Cardiac muscle cell (in vitro differentiated cells and primary cell): ENCODE results near the gene SIRPA. TPM values are rescaled to one million over a fixed set of nuclear protein-coding genes. Genes with fewer than 3 reads are reported as not detected.
A peak's percentile ranks its signal among the peaks of the same experiment; 100 is the strongest.

Experiments used
- DNase-seq, 2 donors: peaks; one replicate each; pipeline versions ENCODE4 v3.0.0 to v3.0.0-alpha.2; 2010 to 2017; ENCODE audit warnings: low read depth in 1 of 2, low spot score in 1 of 2
- H3K27ac ChIP-seq: fragments of 200-600 bp; sonication (generic); 2 replicates; pipeline ENCODE4 v1.5.1; 2016
- H3K27me3 ChIP-seq: fragments of 200-600 bp; sonication (generic); 2 replicates; pipeline ENCODE4 v1.6.0; 2016; ENCODE audit warnings: control low read depth
- H3K36me3 ChIP-seq: fragments of 200-600 bp; sonication (generic); 2 replicates; pipeline ENCODE4 v1.5.1; 2016; ENCODE audit warnings: control low read depth
- H3K4me1 ChIP-seq: fragments of 200-600 bp; sonication (generic); 2 replicates; pipeline ENCODE4 v1.8.1; 2017; ENCODE audit warnings: low read depth, mild to moderate bottlenecking, mixed run types
- H3K4me3 ChIP-seq: fragments of 200-600 bp; sonication (generic); 2 replicates; pipeline ENCODE4 v1.5.1; 2016; ENCODE audit warnings: mild to moderate bottlenecking
- H3K9me3 ChIP-seq: fragments of 200-600 bp; sonication (generic); 2 replicates; pipeline ENCODE4 v1.5.1; 2017; ENCODE audit warnings: low read depth, mild to moderate bottlenecking, control low read depth
- polyA plus RNA-seq: library from polyadenylated mRNA; unstranded; fragments of >200 nt; fragmentation: Nextera tagmentation; extraction: Ambion mirVana; gene quantifications from 2 replicates; pipeline ENCODE4 v1.2.1, GENCODE V29; 2016
- total RNA-seq: library from RNA; depleted of rRNA; stranded (reverse); fragments of >200 nt; gene quantifications from 2 replicates; pipeline ENCODE4 v1.2.3, GENCODE V29; 2016
- TF ChIP-seq, protein P1 (sequence below): IDR thresholded peaks from 2 replicates; pipeline ENCODE4 v1.5.1; 2012; ENCODE audit warnings: low read depth, mild to moderate bottlenecking, low read length

The SIRPA gene
- total and polyA plus RNA-seq, 2 experiments from 2014 or later: 42.9 to 43.0 TPM

- no peaks in the 10 kb centered on the region for H3K4me1 ChIP-seq
Measured at GRCh38 chr20:1868856-1869255, 26.4 kb upstream of the SIRPA start.

GRCh38 chr20:1870323-1870722 is 24.9 kb upstream of the SIRPA start:
- Histone ChIP-seq H3K4me3 (no peak overlapping the region), H3K4me1 (no peaks in the 10 kb centered on the region), H3K27me3 (no peaks in the 10 kb centered on the region), H3K9me3 (no peaks in the 10 kb centered on the region), H3K27ac (no peak overlapping the region), H3K36me3 (no peaks in the 10 kb centered on the region)
- TF ChIP-seq, protein P1, sequence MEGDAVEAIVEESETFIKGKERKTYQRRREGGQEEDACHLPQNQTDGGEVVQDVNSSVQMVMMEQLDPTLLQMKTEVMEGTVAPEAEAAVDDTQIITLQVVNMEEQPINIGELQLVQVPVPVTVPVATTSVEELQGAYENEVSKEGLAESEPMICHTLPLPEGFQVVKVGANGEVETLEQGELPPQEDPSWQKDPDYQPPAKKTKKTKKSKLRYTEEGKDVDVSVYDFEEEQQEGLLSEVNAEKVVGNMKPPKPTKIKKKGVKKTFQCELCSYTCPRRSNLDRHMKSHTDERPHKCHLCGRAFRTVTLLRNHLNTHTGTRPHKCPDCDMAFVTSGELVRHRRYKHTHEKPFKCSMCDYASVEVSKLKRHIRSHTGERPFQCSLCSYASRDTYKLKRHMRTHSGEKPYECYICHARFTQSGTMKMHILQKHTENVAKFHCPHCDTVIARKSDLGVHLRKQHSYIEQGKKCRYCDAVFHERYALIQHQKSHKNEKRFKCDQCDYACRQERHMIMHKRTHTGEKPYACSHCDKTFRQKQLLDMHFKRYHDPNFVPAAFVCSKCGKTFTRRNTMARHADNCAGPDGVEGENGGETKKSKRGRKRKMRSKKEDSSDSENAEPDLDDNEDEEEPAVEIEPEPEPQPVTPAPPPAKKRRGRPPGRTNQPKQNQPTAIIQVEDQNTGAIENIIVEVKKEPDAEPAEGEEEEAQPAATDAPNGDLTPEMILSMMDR: no peak
- DNase-seq: no peak

More at GRCh38 chr20:1868856-1869255, 26.4 kb upstream of the SIRPA start:
- Histone ChIP-seq H3K27me3 (no peaks in the 10 kb centered on the region), H3K36me3 (no peaks in the 10 kb centered on the region), H3K9me3 (no peaks in the 10 kb centered on the region), H3K27ac (no peak overlapping the region), H3K4me3 (no peak overlapping the region)
- TF ChIP-seq, protein P1: peak; percentile 22
- peak in 1 of 2 donors; percentile 82 for DNase-seq

DNA sequence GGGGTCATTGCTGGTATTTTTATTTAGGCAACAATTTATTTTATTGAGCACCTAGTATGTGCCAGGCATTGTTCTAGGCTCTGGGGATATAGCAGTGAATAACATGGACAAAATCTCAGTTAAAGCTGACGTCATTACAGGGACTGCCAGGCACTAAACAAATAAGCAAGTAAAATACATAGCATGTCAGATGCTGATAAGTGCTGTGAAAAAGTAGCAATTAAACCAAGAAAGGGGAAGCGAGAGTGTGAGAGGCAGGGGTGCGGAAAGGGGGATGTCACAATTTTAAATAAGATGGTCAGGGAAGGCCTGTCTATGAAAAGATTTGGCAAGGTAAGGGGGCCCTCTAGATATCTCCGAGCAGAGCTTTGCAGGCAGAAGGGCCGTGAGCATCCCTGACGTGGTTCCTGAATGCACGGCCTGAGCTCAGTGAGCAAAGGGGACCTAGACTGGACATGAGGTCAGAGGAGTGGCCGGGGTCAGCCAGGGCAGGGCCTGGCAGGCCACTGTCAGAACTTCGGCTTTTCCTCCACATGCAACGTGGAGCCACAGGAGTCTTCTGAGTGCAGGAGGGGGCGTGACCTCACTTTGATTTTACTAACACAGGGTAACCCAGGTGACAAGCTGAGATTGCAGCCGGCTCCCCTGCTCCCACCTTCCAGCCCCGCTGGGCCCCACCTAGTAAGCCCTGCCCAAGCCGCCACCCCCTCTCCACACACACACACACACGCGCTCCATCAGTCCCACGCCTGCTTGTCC is 24.2 kb upstream of the SIRPA start:
- H3K36me3 ChIP-seq: no peaks in the 10 kb centered on the region
- H3K4me1 ChIP-seq: no peaks in the 10 kb centered on the region
- no peaks in the 10 kb centered on the region for H3K9me3 ChIP-seq
- H3K4me3 ChIP-seq: no peak overlapping the region
- H3K27ac ChIP-seq: no peak overlapping the region
- TF ChIP-seq, protein P1: no peak
- H3K27me3 ChIP-seq: no peaks in the 10 kb centered on the region
- DNase-seq: no peak

DNA sequence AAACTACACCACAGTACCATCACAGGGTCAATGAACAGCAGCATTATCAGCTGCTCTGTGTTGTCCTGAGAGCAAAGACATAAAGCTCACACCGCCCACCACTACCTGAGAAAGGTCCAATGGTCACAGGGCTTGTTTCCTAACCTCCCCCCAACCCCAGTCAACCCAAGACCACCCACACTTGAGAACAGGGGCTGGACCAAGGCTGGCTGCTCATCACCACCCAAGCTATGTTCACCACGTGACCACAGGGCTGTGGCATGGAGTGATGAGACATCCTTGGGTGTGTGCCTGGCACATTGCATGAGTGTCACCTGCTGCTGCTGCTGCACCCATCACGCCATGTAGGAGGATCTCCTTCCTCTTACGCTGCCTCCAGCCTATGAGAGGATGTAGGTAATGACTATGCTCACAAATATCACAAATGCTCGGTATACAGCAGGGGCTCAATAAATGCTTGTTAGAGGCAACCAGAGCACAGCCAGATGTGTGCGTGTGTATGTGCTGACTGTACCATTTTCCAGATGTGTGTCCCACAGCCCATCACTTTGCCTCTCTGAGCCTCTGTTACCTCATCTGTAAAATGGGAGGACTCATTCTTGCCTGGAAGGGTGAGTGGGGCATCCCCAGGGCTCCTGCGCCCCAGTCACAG is 23.3 kb upstream of the SIRPA start:
- Histone ChIP-seq H3K4me1 (no peaks in the 10 kb centered on the region), H3K36me3 (no peaks in the 10 kb centered on the region), H3K9me3 (no peaks in the 10 kb centered on the region), H3K4me3 (no peak overlapping the region), H3K27ac (no peak overlapping the region), H3K27me3 (no peaks in the 10 kb centered on the region)
- DNase-seq: no peak
- TF ChIP-seq, protein P1: no peak

GRCh38 chr20:1872459-1873097 is 22.6 kb upstream of the SIRPA start:
- Histone ChIP-seq H3K9me3 (no peaks in the 10 kb centered on the region), H3K27ac (no peak overlapping the region), H3K36me3 (no peaks in the 10 kb centered on the region), H3K4me3 (no peak overlapping the region), H3K4me1 (no peaks in the 10 kb centered on the region), H3K27me3 (no peaks in the 10 kb centered on the region)
- TF ChIP-seq, protein P1: no peak
- no peak for DNase-seq
